IPS-15b (cell line): Measurements from ENCODE around the gene P3H3.

Experiments used
- H3K27me3 ChIP-seq: one replicate; pipeline ENCODE4 v1.6.1; 2013; ENCODE audit warnings: low read length; ENCODE audit not compliant: control insufficient read depth, insufficient read depth
- H3K36me3 ChIP-seq: one replicate; pipeline ENCODE4 v1.6.1; 2013; ENCODE audit warnings: low read length; ENCODE audit not compliant: control insufficient read depth, insufficient read depth
- H3K4me1 ChIP-seq: one replicate; pipeline ENCODE4 v1.6.1; 2013; ENCODE audit warnings: mild to moderate bottlenecking, low read length; ENCODE audit not compliant: control insufficient read depth, insufficient read depth
- H3K4me3 ChIP-seq: one replicate; pipeline ENCODE4 v1.5.1; 2013; ENCODE audit warnings: low read depth, low read length
- H3K9ac ChIP-seq: one replicate; pipeline ENCODE4 v1.6.1; 2013; ENCODE audit warnings: low read depth, mild to moderate bottlenecking, low read length
- H3K9me3 ChIP-seq: one replicate; pipeline ENCODE4 v1.6.1; 2013; ENCODE audit warnings: mild to moderate bottlenecking, low read length; ENCODE audit not compliant: control insufficient read depth, insufficient read depth

Gene P3H3

GRCh38 chr12:6823182-6824084, 4.8 kb upstream of the P3H3 start:
- no peak overlapping the region for H3K9ac ChIP-seq
- H3K4me3 ChIP-seq: no peak overlapping the region
- H3K36me3 ChIP-seq: peaks cover 3% of the 10 kb centered on the region
- peaks cover 51% of the 10 kb centered on the region for H3K27me3 ChIP-seq
- no peaks in the 10 kb centered on the region for H3K9me3 ChIP-seq
- H3K4me1 ChIP-seq: peaks cover 31% of the 10 kb centered on the region

GRCh38 chr12:6824085-6824775, 4.0 kb upstream of the P3H3 start:
- peaks cover 50% of the 10 kb centered on the region for H3K27me3 ChIP-seq
- H3K9me3 ChIP-seq: no peaks in the 10 kb centered on the region
- H3K4me3 ChIP-seq: peak overlapping the region; percentile 59
- no peak overlapping the region for H3K9ac ChIP-seq
- peaks cover 8% of the 10 kb centered on the region for H3K36me3 ChIP-seq
- H3K4me1 ChIP-seq: peaks cover 30% of the 10 kb centered on the region

- Histone ChIP-seq H3K9me3 (no peaks in the 10 kb centered on the region), H3K4me1 (peaks cover 25% of the 10 kb centered on the region), H3K36me3 (peaks cover 8% of the 10 kb centered on the region), H3K9ac (peak overlapping the region; percentile 60), H3K27me3 (peaks cover 43% of the 10 kb centered on the region), H3K4me3 (peak overlapping the region; percentile 59)
Measured at GRCh38 chr12:6824901-6825381, 3.3 kb upstream of the P3H3 start.

- Histone ChIP-seq H3K4me3 (peak overlapping the region; percentile 59), H3K9me3 (no peaks in the 10 kb centered on the region), H3K9ac (peak overlapping the region; percentile 60), H3K36me3 (peaks cover 14% of the 10 kb centered on the region), H3K4me1 (peaks cover 19% of the 10 kb centered on the region), H3K27me3 (peaks cover 37% of the 10 kb centered on the region)
Measured at GRCh38 chr12:6825398-6826124, 2.6 kb upstream of the P3H3 start.

GRCh38 chr12:6826125-6826733, 2.0 kb upstream of the P3H3 start:
- Histone ChIP-seq H3K4me3 (peak overlapping the region; percentile 5), H3K9ac (no peak overlapping the region), H3K27me3 (peaks cover 37% of the 10 kb centered on the region), H3K9me3 (no peaks in the 10 kb centered on the region), H3K36me3 (peaks cover 20% of the 10 kb centered on the region), H3K4me1 (peaks cover 15% of the 10 kb centered on the region)

- H3K27me3 ChIP-seq: peaks cover 37% of the 10 kb centered on the region
- H3K9ac ChIP-seq: no peak overlapping the region
- no peaks in the 10 kb centered on the region for H3K9me3 ChIP-seq
- H3K4me3 ChIP-seq: peak overlapping the region; percentile 47
- peaks cover 27% of the 10 kb centered on the region for H3K36me3 ChIP-seq
- peaks cover 15% of the 10 kb centered on the region for H3K4me1 ChIP-seq
Measured at GRCh38 chr12:6826734-6827436, 1.3 kb upstream of the P3H3 start.

- H3K4me1 ChIP-seq: peaks cover 15% of the 10 kb centered on the region
- H3K27me3 ChIP-seq: peaks cover 31% of the 10 kb centered on the region
- H3K9me3 ChIP-seq: no peaks in the 10 kb centered on the region
- H3K36me3 ChIP-seq: peaks cover 31% of the 10 kb centered on the region
- no peak overlapping the region for H3K9ac ChIP-seq
- peak overlapping the region; percentile 47 for H3K4me3 ChIP-seq
Measured at GRCh38 chr12:6827437-6827911, 733 bp upstream of the P3H3 start.

- peak overlapping the region; percentile 82 for H3K4me3 ChIP-seq
- H3K9ac ChIP-seq: peak overlapping the region; percentile 77
- peaks cover 34% of the 10 kb centered on the region for H3K36me3 ChIP-seq
- no peaks in the 10 kb centered on the region for H3K9me3 ChIP-seq
- H3K4me1 ChIP-seq: peaks cover 9% of the 10 kb centered on the region
- H3K27me3 ChIP-seq: peaks cover 21% of the 10 kb centered on the region
Measured at GRCh38 chr12:6828781-6829535, 751 bp downstream of the P3H3 start.

- H3K4me3 ChIP-seq: peak overlapping the region; percentile 82
- H3K27me3 ChIP-seq: peaks cover 16% of the 10 kb centered on the region
Measured at GRCh38 chr12:6829536-6830220, 1.5 kb downstream of the P3H3 start.

More at GRCh38 chr12:6829536-6830220, 1.5 kb downstream of the P3H3 start:
- peak overlapping the region; percentile 77 for H3K9ac ChIP-seq
- no peaks in the 10 kb centered on the region for H3K9me3 ChIP-seq
- H3K36me3 ChIP-seq: peaks cover 32% of the 10 kb centered on the region
- peaks cover 9% of the 10 kb centered on the region for H3K4me1 ChIP-seq
